OCI-LY7 (cell line): ENCODE data around the gene CST7. TPM values are rescaled to one million over a fixed set of nuclear protein-coding genes. Genes with fewer than 3 reads are reported as not detected.

ENCODE experiments used
- BruUV-seq: library from RNA; stranded (reverse); fragments of 400-500 nt; replicated peaks from 2 replicates; lab custom pipeline; 2021; lab: Mats Ljungman, UMichigan
- CTCF ChIA-PET: fragments of 300-600 bp; sonication (Branson Sonifier 250); formaldehyde crosslinking; loops from one replicate; lab custom pipeline; 2022; ENCODE audit warnings: antibody characterized with exemption; ENCODE audit not compliant: unreplicated experiment; lab: Charles Lee
- POLR2A ChIA-PET: fragments of 300-600 bp; sonication (Branson Sonifier 250); formaldehyde crosslinking; loops from one replicate; lab custom pipeline; 2022; ENCODE audit warnings: antibody characterized with exemption; lab: Charles Lee
- DNase-seq: peaks from one replicate; pipeline ENCODE4 v3.0.0-alpha.2; 2015; ENCODE audit warnings: low spot score
- H2AFZ ChIP-seq: fragments of 200-600 bp; sonication (generic), shearing (Covaris generic); 2 replicates; pipeline ENCODE4 v1.6.1; 2014; ENCODE audit warnings: mild to moderate bottlenecking, antibody characterized with exemption, low read length, moderate library complexity
- H3K27ac ChIP-seq: fragments of 200-600 bp; sonication (generic); 2 replicates; pipeline ENCODE4 v1.5.1; 2014; ENCODE audit warnings: mixed run types, low read depth, mild to moderate bottlenecking, moderate library complexity, low read length, inconsistent platforms; ENCODE audit not compliant: poor library complexity, severe bottlenecking
- H3K36me3 ChIP-seq: fragments of 200-600 bp; sonication (generic); 2 replicates; pipeline ENCODE4 v1.6.1; 2014; ENCODE audit warnings: mild to moderate bottlenecking, antibody characterized with exemption, low read length, moderate library complexity, mixed read lengths; ENCODE audit not compliant: insufficient read depth
- H3K4me1 ChIP-seq: fragments of 200-600 bp; sonication (generic); 2 replicates; pipeline ENCODE4 v1.5.1; 2014; ENCODE audit warnings: mild to moderate bottlenecking, low read length; ENCODE audit not compliant: insufficient read depth, poor library complexity, severe bottlenecking
- H3K4me2 ChIP-seq: fragments of 200-600 bp; sonication (generic); 2 replicates; pipeline ENCODE4 v1.6.1; 2014; ENCODE audit warnings: mild to moderate bottlenecking, low read length
- H3K4me3 ChIP-seq: fragments of 200-600 bp; sonication (generic); 2 replicates; pipeline ENCODE4 v1.5.1; 2014; ENCODE audit warnings: mild to moderate bottlenecking, low read depth, low read length; ENCODE audit not compliant: poor library complexity, severe bottlenecking
- H3K79me2 ChIP-seq: fragments of 200-600 bp; sonication (generic); 2 replicates; pipeline ENCODE4 v1.6.1; 2016; ENCODE audit warnings: low read depth, mild to moderate bottlenecking, low read length, moderate library complexity, mixed read lengths; ENCODE audit not compliant: insufficient read depth
- H3K9me2 ChIP-seq: fragments of 200-600 bp; sonication (generic); 2 replicates; pipeline ENCODE4 v1.6.1; 2016; ENCODE audit warnings: mild to moderate bottlenecking, low read length, mixed read lengths; ENCODE audit not compliant: insufficient read depth
- H3K9me3 ChIP-seq: fragments of 200-600 bp; sonication (generic); 2 replicates; pipeline ENCODE4 v1.6.1; 2014; ENCODE audit warnings: mild to moderate bottlenecking, mixed run types, low read length, mixed read lengths
- H4K20me1 ChIP-seq: fragments of 200-600 bp; sonication (generic); 2 replicates; pipeline ENCODE4 v1.6.1; 2014; ENCODE audit warnings: mild to moderate bottlenecking, antibody characterized with exemption, low read length, moderate library complexity, mixed read lengths; ENCODE audit not compliant: insufficient read depth
- CTCF ChIP-seq: fragments of 200-600 bp; sonication (generic); conservative IDR thresholded peaks from 2 replicates; pipeline ENCODE4 v1.5.1; 2014; ENCODE audit warnings: mild to moderate bottlenecking, antibody characterized with exemption, low read length, moderate library complexity, mixed read lengths
- EZH2phosphoT487 ChIP-seq: fragments of 200-600 bp; sonication (generic); IDR thresholded peaks from 2 replicates; pipeline ENCODE4 v1.6.1; 2018; ENCODE audit warnings: low read depth, borderline replicate concordance, mild to moderate bottlenecking, mixed run types, antibody characterized with exemption, low read length, moderate library complexity, mixed read lengths
- intact Hi-C: fragments of 100-400 bp; cut with micrococcal nuclease; formaldehyde crosslinking; loops from one replicate; pipeline ENCODE4 v1.10.0; 2022; ENCODE audit not compliant: unreplicated experiment
- total RNA-seq, 2 experiments: library from RNA; depleted of rRNA in 1 of 2; stranded (reverse); fragments of >200 nt in 1 of 2; shearing (Covaris generic) in 1 of 2; gene quantifications; 2 replicates each; pipeline ENCODE4 v1.2.3, GENCODE V29; 2014 to 2022

The CST7 gene
- total RNA-seq, 2 experiments from 2014 or later, result not detected

DNA sequence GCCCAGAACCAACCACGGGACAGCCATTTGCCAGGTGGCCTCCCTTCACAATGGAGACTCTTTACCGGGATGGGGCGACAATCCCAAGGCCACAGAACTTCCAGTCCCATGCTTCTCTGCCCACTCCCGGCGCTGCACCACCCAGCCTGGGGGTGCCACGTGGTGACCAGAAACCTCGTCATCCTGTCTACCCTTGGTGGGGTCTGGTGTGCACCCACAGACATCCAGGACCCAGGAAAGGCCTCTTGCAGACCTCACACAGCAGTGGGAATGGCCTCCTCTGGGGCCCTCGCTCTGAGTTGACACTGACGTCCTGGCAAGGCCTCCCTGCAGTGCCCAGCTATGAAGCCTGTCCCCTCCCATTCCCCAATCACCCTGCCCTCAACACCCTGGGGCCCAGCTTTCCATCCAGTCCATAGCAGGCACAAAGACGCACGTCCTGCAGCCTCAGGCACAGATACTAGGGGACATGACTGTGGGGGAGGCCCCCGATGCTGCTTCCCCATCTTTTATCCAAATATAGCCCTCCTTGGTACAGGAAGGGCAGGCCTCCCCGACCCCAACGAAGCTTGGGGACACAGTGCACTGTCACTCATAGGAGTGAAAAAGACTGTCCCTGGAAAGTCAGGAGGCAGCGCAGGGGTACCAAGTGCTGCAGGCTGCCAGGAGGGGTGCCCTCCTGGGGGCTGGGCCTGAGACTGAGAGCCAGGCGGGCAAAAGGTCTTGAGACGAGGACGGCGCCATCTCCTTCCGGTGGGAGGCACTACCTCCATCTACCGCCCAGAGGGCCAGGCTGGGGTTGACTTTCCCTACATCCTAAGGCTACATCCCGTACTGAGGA lies 7.2 kb downstream of the CST7 start:
- Histone ChIP-seq H3K36me3 (peaks cover 7% of the 10 kb centered on the region; the same call in 1 of the 2 replicates), H3K4me2 (no peak overlapping the region), H2AFZ (no peak overlapping the region), H3K9me3 (no peaks in the 10 kb centered on the region), H3K79me2 (no peaks in the 10 kb centered on the region), H3K4me3 (no peak overlapping the region), H4K20me1 (no peaks in the 10 kb centered on the region), H3K27ac (no peak overlapping the region), H3K4me1 (peaks cover 9% of the 10 kb centered on the region), H3K9me2 (no peaks in the 10 kb centered on the region)
- CTCF ChIA-PET, result no interaction called here
- intact Hi-C loops, result no loop called here
- POLR2A ChIA-PET, result no interaction called here
- no TSS peak for BruUV-seq
- DNase-seq, result no peak
- TF ChIP-seq EZH2phosphoT487 (no peak), CTCF (no peak)

DNA sequence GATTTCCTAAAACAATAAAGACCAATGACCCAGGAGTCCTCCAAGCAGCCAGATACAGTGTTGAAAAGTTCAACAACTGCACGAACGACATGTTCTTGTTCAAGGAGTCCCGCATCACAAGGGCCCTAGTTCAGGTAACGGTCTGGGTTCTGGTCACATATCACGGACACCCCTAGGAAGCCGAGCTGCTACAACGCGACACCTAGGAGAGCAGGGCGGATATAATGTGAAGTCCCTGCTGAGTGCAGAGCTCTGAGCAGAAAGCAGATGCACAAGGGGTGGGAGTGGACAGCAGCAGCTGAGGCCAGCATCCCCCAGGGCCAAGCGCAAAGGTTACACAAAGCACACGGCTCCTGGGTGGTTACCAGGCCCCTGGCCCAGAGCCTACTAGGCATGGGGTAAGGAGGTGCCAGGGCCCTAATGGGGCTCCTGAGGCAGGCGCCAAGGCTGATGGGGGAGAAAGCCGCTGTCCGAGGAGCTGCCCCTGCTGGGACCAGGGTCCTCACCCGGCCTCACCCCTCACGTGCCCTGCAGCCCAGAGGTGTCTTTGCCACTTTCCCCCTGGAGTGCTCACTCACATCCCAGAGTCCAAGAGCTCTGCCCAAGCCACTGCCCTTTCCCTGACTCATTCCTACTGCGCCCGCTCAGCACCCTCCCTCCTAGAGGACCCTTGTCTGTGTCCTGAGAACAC lies 8.4 kb downstream of the CST7 start:
- no peaks in the 10 kb centered on the region for H4K20me1 ChIP-seq
- peaks cover 7% of the 10 kb centered on the region; the same call in 1 of the 2 replicates for H3K36me3 ChIP-seq

More for the DNA sequence above, 8.4 kb downstream of the CST7 start:
- ChIA-PET POLR2A (interaction anchor here (0.5 kb wide), 1 partner anchor 336 kb away, joined by 3 read pairs; no protein-coding TSS in a partner anchor), CTCF (no interaction called here)
- no peak overlapping the region for H2AFZ ChIP-seq
- H3K27ac ChIP-seq, result no peak overlapping the region
- no peaks in the 10 kb centered on the region for H3K9me3 ChIP-seq
- no peak overlapping the region for H3K4me2 ChIP-seq
- H3K4me3 ChIP-seq, result no peak overlapping the region
- H3K4me1 ChIP-seq, result peaks cover 9% of the 10 kb centered on the region
- intact Hi-C loops, result no loop called here
- DNase-seq, result no peak
- H3K9me2 ChIP-seq, result no peaks in the 10 kb centered on the region
- TF ChIP-seq CTCF (no peak), EZH2phosphoT487 (no peak)
- BruUV-seq, result no TSS peak
- no peaks in the 10 kb centered on the region for H3K79me2 ChIP-seq
